Stimulated activated CD4-positive, alpha-beta T cell treated with anti-CD3 and anti-CD28 coated beads, Interleukin-4, amount 100 ng/mL, for 4 hours (primary cell): Measurements from ENCODE around the gene DMXL1.

Source experiments
- DNase-seq, 2 experiments: peaks; one replicate each; pipeline ENCODE4 v3.0.0-alpha.2; 2020

DMXL1 gene

GRCh38 chr5:119271758-119272730 is 201.2 kb downstream of the DMXL1 start:
- DNase-seq: no peak

GRCh38 chr5:119273391-119273839 is 202.5 kb downstream of the DMXL1 start:
- DNase-seq: no peak

- DNase-seq: no peak
Observed at GRCh38 chr5:119274030-119274766, 203.3 kb downstream of the DMXL1 start.

- DNase-seq: peak in 1 of 2 experiments; percentile 40
Observed at GRCh38 chr5:119274767-119275130, 203.9 kb downstream of the DMXL1 start.

GRCh38 chr5:119275146-119275545 is 204.3 kb downstream of the DMXL1 start:
- DNase-seq: no peak

GRCh38 chr5:119275601-119276173 is 204.8 kb downstream of the DMXL1 start:
- DNase-seq: peak; percentile 38 to 50

- no peak for DNase-seq
Observed at GRCh38 chr5:119276978-119277377, 206.1 kb downstream of the DMXL1 start.

- DNase-seq: no peak
Observed at GRCh38 chr5:119279093-119279492, 208.2 kb downstream of the DMXL1 start.

GRCh38 chr5:119280380-119280779 is 209.5 kb downstream of the DMXL1 start:
- no peak for DNase-seq

- no peak for DNase-seq
Observed at GRCh38 chr5:119282628-119283027, 211.7 kb downstream of the DMXL1 start.

GRCh38 chr5:119284031-119284430 is 213.1 kb downstream of the DMXL1 start:
- no peak for DNase-seq

GRCh38 chr5:119285070-119285916 is 214.4 kb downstream of the DMXL1 start:
- no peak for DNase-seq

GRCh38 chr5:119286511-119287488 is 215.9 kb downstream of the DMXL1 start:
- DNase-seq: no peak

- DNase-seq: peak; percentile 30 to 63
Observed at GRCh38 chr5:119287547-119288111, 216.7 kb downstream of the DMXL1 start.

- DNase-seq: no peak
Observed at GRCh38 chr5:119288379-119289033, 217.6 kb downstream of the DMXL1 start.

- DNase-seq: no peak
Observed at GRCh38 chr5:119289438-119290044, 218.7 kb downstream of the DMXL1 start.

- DNase-seq: no peak
Observed at GRCh38 chr5:119290161-119290569, 219.3 kb downstream of the DMXL1 start.

GRCh38 chr5:119290607-119291006 is 219.7 kb downstream of the DMXL1 start:
- no peak for DNase-seq

GRCh38 chr5:119291056-119291455 is 220.2 kb downstream of the DMXL1 start:
- no peak for DNase-seq

GRCh38 chr5:119291877-119292276 is 221.0 kb downstream of the DMXL1 start:
- DNase-seq: no peak
